ENCODE results near the gene ARL6IP4. TPM values are rescaled to one million over a fixed set of nuclear protein-coding genes. Genes with fewer than 3 reads are reported as not detected.

ARL6IP4 gene
- total and polyA plus RNA-seq, 2 donors (not counting 1 experiment from before 2014, with no cell fraction given), result 145 to 149 TPM

DNA sequence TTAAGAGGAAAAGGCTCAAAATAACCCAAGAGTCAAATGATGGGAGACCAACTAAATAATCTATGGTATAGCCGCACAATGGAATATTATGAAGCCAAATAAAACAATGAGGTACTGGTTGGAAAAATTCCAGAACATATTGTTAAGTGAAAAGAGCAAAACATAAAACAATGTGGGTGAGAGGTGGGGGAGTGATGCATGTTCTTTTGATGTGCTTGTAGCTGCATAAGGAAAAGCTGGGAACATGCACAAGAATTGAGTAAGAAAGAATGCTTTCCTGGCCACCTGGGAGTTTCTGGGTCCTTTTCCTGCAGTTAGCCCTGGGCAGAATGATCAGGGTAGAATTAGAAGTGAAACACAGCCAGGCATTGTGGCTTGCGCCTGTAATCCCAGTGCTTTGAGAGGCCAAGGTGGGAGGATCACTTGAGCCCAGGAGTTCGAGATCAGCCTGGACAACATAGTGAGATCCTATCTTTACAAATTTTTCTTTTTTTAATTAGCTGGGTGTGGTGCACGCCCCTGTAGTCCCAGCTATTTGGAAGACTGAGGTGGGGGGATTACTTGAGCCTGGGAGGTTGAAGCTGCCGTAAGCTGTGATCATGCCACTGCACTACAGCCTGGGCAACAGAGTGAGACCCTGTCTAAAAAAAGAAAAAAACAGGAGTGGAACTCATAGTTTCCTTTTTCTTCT, 22.1 kb upstream of the ARL6IP4 start:
- Histone ChIP-seq H3K9ac (ENCODE audit: insufficient read depth, low read length) (no peak overlapping the region), H3K79me2 (ENCODE audit: control insufficient read depth, insufficient read depth, low read length) (no peaks in the 10 kb centered on the region), H3K36me3 (ENCODE audit: control insufficient read depth, insufficient read depth, low read length) (peaks cover 2% of the 10 kb centered on the region), H2AFZ (ENCODE audit: low read length) (no peak overlapping the region), H3K27ac (ENCODE audit: insufficient read depth, low read length) (no peak overlapping the region), H3K9me3 (ENCODE audit: control insufficient read depth, insufficient read depth, low read depth, low read length) (no peaks in the 10 kb centered on the region), H3K27me3 (ENCODE audit: control insufficient read depth, insufficient read depth, low read length) (no peaks in the 10 kb centered on the region), H3K4me1 (ENCODE audit: control insufficient read depth, extremely low read depth, insufficient read depth, low read length) (no peaks in the 10 kb centered on the region), H4K20me1 (ENCODE audit: control insufficient read depth, extremely low read depth, insufficient read depth, low read length) (no peaks in the 10 kb centered on the region), H3K4me3 (replicated peaks in 1 of 4; ENCODE audit: control extremely low read depth in 1 of 4, insufficient read depth in 1 of 4, low read depth in 3 of 4, low read length in 4 of 4) (no peak overlapping the region), H3K4me2 (ENCODE audit: extremely low read depth, insufficient read depth, low read length) (no peak overlapping the region)
- TF ChIP-seq EZH2 (IDR thresholded peaks at IDR 0.05; ENCODE audit: low read length, missing control alignments), result no peak
- TF ChIP-seq, protein P1, sequence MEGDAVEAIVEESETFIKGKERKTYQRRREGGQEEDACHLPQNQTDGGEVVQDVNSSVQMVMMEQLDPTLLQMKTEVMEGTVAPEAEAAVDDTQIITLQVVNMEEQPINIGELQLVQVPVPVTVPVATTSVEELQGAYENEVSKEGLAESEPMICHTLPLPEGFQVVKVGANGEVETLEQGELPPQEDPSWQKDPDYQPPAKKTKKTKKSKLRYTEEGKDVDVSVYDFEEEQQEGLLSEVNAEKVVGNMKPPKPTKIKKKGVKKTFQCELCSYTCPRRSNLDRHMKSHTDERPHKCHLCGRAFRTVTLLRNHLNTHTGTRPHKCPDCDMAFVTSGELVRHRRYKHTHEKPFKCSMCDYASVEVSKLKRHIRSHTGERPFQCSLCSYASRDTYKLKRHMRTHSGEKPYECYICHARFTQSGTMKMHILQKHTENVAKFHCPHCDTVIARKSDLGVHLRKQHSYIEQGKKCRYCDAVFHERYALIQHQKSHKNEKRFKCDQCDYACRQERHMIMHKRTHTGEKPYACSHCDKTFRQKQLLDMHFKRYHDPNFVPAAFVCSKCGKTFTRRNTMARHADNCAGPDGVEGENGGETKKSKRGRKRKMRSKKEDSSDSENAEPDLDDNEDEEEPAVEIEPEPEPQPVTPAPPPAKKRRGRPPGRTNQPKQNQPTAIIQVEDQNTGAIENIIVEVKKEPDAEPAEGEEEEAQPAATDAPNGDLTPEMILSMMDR (conservative IDR thresholded peaks at IDR 0.05 in 1 of 2, IDR thresholded peaks at IDR 0.05 in 1 of 2; ENCODE audit: low read depth in 1 of 2, low read length in 2 of 2), result no peak
- peak in 1 of 2 donors; percentile 67 for DNase-seq (ENCODE audit: low read depth in 2 of 2)

DNA sequence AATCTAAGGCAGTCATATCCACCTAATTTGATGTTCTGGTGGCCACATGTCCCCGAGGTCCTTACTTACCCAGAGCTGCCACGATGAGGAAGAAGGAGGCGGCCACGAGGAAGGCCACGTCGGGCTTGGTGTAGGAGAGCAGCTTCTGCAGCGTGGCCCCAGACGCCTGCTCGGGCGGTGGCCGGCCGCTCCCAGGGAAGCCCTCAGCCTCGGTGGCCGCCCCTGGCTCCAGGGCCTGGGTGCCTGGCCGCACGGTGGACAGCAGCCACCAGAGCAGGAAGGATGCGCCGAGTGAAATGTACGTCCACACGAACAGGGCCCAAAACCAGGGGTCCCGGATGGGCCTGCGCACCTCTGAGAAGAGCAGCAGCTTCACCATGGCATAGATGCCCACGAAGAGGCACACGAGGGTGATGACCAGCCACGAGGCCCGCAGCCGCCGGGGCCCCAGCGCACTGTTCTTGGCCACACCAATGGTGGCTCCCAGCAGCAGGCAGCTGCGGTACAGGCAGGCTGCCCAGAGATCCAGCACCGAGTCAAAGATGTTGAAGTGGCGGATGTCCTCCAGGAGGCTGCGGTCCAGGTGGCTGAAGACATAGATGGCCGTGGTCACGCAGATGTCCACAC, 20.8 kb upstream of the ARL6IP4 start:
- Histone ChIP-seq H4K20me1 (ENCODE audit: control insufficient read depth, extremely low read depth, insufficient read depth, low read length) (no peaks in the 10 kb centered on the region), H3K9me3 (ENCODE audit: control insufficient read depth, insufficient read depth, low read depth, low read length) (no peaks in the 10 kb centered on the region), H2AFZ (ENCODE audit: low read length) (no peak overlapping the region), H3K4me3 (replicated peaks in 1 of 4; ENCODE audit: control extremely low read depth in 1 of 4, insufficient read depth in 1 of 4, low read depth in 3 of 4, low read length in 4 of 4) (no peak overlapping the region), H3K36me3 (ENCODE audit: control insufficient read depth, insufficient read depth, low read length) (peaks cover 2% of the 10 kb centered on the region), H3K79me2 (ENCODE audit: control insufficient read depth, insufficient read depth, low read length) (no peaks in the 10 kb centered on the region), H3K27me3 (ENCODE audit: control insufficient read depth, insufficient read depth, low read length) (no peaks in the 10 kb centered on the region), H3K4me2 (ENCODE audit: extremely low read depth, insufficient read depth, low read length) (no peak overlapping the region), H3K9ac (ENCODE audit: insufficient read depth, low read length) (no peak overlapping the region), H3K4me1 (ENCODE audit: control insufficient read depth, extremely low read depth, insufficient read depth, low read length) (peaks cover 3% of the 10 kb centered on the region), H3K27ac (ENCODE audit: insufficient read depth, low read length) (no peak overlapping the region)
- TF ChIP-seq EZH2 (IDR thresholded peaks at IDR 0.05; ENCODE audit: low read length, missing control alignments), result no peak
- TF ChIP-seq, protein P1 (conservative IDR thresholded peaks at IDR 0.05 in 1 of 2, IDR thresholded peaks at IDR 0.05 in 1 of 2; ENCODE audit: low read depth in 1 of 2, low read length in 2 of 2), result no peak
- no peak for DNase-seq (ENCODE audit: low read depth in 2 of 2)

DNA sequence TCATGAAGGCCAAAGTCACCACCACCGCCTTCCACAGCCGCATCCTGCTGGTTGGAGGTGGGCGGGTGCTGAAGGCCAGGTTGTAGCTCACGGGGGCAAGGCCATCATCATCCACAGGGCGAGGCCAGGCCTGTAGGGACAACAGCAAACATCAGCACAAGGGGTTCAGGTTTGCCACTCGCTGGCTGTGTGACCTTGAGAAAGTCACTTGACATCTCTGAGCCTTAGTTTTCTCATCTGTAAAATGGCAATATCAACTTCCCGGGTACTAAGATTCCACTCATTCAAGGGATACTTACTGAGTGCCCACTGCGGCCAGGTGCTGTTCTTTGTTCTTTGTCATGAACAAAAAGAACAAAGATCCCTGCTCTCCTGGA, 20.3 kb upstream of the ARL6IP4 start:
- H4K20me1 ChIP-seq (ENCODE audit: control insufficient read depth, extremely low read depth, insufficient read depth, low read length), result no peaks in the 10 kb centered on the region
- TF ChIP-seq, protein P1 (conservative IDR thresholded peaks at IDR 0.05 in 1 of 2, IDR thresholded peaks at IDR 0.05 in 1 of 2; ENCODE audit: low read depth in 1 of 2, low read length in 2 of 2), result no peak
- no peak for TF ChIP-seq EZH2 (IDR thresholded peaks at IDR 0.05; ENCODE audit: low read length, missing control alignments)
- H3K4me3 ChIP-seq (replicated peaks in 1 of 4; ENCODE audit: control extremely low read depth in 1 of 4, insufficient read depth in 1 of 4, low read depth in 3 of 4, low read length in 4 of 4), result no peak overlapping the region
- no peaks in the 10 kb centered on the region for H3K9me3 ChIP-seq (ENCODE audit: control insufficient read depth, insufficient read depth, low read depth, low read length)
- H3K79me2 ChIP-seq (ENCODE audit: control insufficient read depth, insufficient read depth, low read length), result no peaks in the 10 kb centered on the region
- H3K4me1 ChIP-seq (ENCODE audit: control insufficient read depth, extremely low read depth, insufficient read depth, low read length), result peaks cover 4% of the 10 kb centered on the region
- no peaks in the 10 kb centered on the region for H3K27me3 ChIP-seq (ENCODE audit: control insufficient read depth, insufficient read depth, low read length)
- H3K4me2 ChIP-seq (ENCODE audit: extremely low read depth, insufficient read depth, low read length), result no peak overlapping the region
- no peak overlapping the region for H3K27ac ChIP-seq (ENCODE audit: insufficient read depth, low read length)
- H2AFZ ChIP-seq (ENCODE audit: low read length), result no peak overlapping the region
- H3K36me3 ChIP-seq (ENCODE audit: control insufficient read depth, insufficient read depth, low read length), result peaks cover 2% of the 10 kb centered on the region
- H3K9ac ChIP-seq (ENCODE audit: insufficient read depth, low read length), result no peak overlapping the region
- DNase-seq (ENCODE audit: low read depth in 2 of 2), result no peak

All from fibroblast of lung (primary cell).